SK-N-MC (cell line): Measurements from ENCODE around the gene THOC2.

Experiments used
- DNase-seq: peaks from one replicate; pipeline ENCODE4 v3.0.0-alpha.2; 2011; ENCODE audit warnings: low read depth, low spot score
- H3K27ac ChIP-seq: fragments of 200-600 bp; sonication (generic); 2 replicates; pipeline ENCODE4 v1.5.1; 2016; ENCODE audit warnings: mixed run types
- H3K36me3 ChIP-seq: fragments of 200-600 bp; sonication (generic); 2 replicates; pipeline ENCODE4 v1.6.1; 2017; ENCODE audit warnings: antibody characterized with exemption, low read length, mixed read lengths; ENCODE audit not compliant: insufficient read depth
- H3K4me3 ChIP-seq: fragments of 200-600 bp; sonication (generic); 2 replicates; pipeline ENCODE4 v1.5.1; 2016
- H3K9ac ChIP-seq: fragments of 200-600 bp; sonication (generic); 2 replicates; pipeline ENCODE4 v1.8.0; 2017; ENCODE audit warnings: mixed run types, mixed read lengths; ENCODE audit not compliant: insufficient read length
- H3K9me3 ChIP-seq: fragments of 200-600 bp; sonication (generic); 2 replicates; pipeline ENCODE4 v1.6.1; 2017; ENCODE audit warnings: low read depth, mild to moderate bottlenecking, antibody characterized with exemption, low read length, moderate library complexity, mixed read lengths
- EZH2 ChIP-seq: fragments of 200-600 bp; sonication (generic); IDR thresholded peaks from one replicate; pipeline ENCODE4 v1.6.1; 2017; ENCODE audit warnings: antibody characterized with exemption
- FOXP2 ChIP-seq: optimal IDR thresholded peaks from 2 replicates; pipeline ENCODE3; 2011; ENCODE audit warnings: mild to moderate bottlenecking, moderate library complexity; ENCODE audit not compliant: insufficient read depth; ENCODE audit errors: extremely low read length, control extremely low read depth
- POLR2AphosphoS5 ChIP-seq: IDR thresholded peaks from 2 replicates; pipeline ENCODE4 v1.6.1; 2012; ENCODE audit warnings: mild to moderate bottlenecking, low read depth, low read length, borderline replicate concordance

The THOC2 gene

GRCh38 chrX:123648028-123648810, 84.6 kb downstream of the THOC2 start:
- H3K27ac ChIP-seq = no peak overlapping the region
- peak; percentile 2 for DNase-seq
- no peaks in the 10 kb centered on the region for H3K9me3 ChIP-seq
- TF ChIP-seq POLR2AphosphoS5 (no peak), FOXP2 (no peak), EZH2 (no peak)
- H3K9ac ChIP-seq = no peak overlapping the region
- H3K36me3 ChIP-seq = peaks cover 13% of the 10 kb centered on the region; the same call in 1 of the 2 replicates
- H3K4me3 ChIP-seq = no peak overlapping the region

DNA sequence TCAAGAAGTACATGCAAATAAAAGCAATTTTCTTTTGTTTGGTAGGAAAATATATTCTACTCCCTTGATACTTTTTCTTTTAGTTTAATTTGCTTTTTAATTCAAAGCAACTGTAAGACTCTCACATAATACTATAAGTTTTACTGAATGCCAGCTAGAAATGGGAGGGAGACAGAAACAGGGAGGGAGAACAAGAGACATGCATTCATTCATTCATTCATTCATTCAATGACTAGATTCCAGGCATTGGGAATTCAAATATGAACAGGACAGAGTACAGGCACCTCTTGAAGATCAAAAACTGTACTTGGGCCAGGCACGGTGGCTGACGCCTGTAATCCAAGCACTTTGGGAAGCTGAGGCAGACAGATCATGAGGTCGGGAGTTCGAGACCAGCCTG, 85.6 kb downstream of the THOC2 start:
- Histone ChIP-seq H3K4me3 (no peak overlapping the region), H3K9me3 (no peaks in the 10 kb centered on the region), H3K9ac (no peak overlapping the region), H3K36me3 (peaks cover 13% of the 10 kb centered on the region; the same call in 1 of the 2 replicates), H3K27ac (no peak overlapping the region)
- TF ChIP-seq POLR2AphosphoS5 (no peak), FOXP2 (no peak), EZH2 (no peak)
- DNase-seq = no peak

DNA sequence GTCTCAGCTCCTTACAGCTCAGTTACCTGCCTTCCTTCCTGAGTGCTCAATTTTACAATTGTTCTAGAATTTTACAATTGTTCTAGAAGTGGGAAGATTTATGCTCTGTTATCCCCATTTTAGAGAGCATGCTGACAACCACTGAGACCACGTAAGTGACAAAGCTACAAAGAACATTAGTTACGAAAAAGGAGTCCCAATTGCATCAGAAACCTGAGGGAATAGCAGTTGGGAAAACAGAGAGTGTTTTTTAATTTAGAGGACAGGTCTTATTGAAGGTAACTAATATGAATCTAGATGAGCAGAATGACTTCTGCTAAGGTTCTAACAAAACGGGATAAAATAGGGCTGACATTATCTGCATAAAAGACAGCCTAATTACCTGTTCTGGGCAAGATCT, 103.3 kb downstream of the THOC2 start:
- Histone ChIP-seq H3K27ac (no peak overlapping the region), H3K9ac (no peak overlapping the region), H3K36me3 (peaks cover 57% of the 10 kb centered on the region)

DNA sequence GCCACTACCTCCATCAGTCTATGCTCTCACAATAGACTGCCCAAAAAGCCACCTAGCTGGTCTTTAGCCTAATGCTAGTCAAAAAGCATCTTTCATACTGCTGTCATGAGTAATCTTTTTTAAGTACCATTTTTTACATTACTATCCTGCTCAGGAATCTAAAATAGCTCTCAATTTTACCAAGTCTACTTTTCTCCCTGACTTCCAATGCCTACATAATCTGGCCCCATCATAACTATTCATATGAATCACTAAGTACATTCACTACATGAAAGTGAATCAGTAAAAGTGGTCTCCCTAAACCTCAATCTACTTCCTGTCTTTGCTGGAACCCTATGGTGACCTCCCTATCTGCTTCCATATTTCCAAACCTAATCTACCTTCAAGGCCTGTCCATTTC, 105.9 kb downstream of the THOC2 start:
- no peak overlapping the region for H3K27ac ChIP-seq
- no peaks in the 10 kb centered on the region for H3K9me3 ChIP-seq
- peaks cover 67% of the 10 kb centered on the region for H3K36me3 ChIP-seq
- TF ChIP-seq POLR2AphosphoS5 (no peak), FOXP2 (no peak), EZH2 (no peak)
- no peak overlapping the region for H3K9ac ChIP-seq
- H3K4me3 ChIP-seq = no peak overlapping the region
- no peak for DNase-seq

More for the DNA sequence above, 103.3 kb downstream of the THOC2 start:
- H3K4me3 ChIP-seq = no peak overlapping the region
- no peaks in the 10 kb centered on the region for H3K9me3 ChIP-seq
- DNase-seq = no peak
- TF ChIP-seq EZH2 = no peak
- TF ChIP-seq POLR2AphosphoS5 = no peak
- TF ChIP-seq FOXP2 = no peak

DNA sequence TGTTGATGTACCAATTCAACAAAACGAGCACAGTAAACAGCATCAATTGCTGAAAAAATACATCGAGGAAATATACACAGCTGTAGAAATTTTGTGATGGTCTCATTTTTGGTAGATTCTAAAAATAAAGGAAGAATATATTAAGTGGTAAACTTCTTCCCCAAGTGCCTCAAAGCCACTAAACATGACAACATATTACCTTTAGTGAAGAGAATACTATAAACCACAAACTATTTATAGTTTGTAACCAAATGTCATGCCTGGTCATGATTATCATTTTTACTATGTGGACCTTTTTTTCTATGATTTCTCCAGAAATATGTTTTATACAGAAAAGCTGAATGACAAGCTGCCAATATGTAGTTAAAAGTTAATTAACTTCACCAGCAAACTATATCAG, 106.9 kb downstream of the THOC2 start:
- no peak overlapping the region for H3K4me3 ChIP-seq
- no peak for DNase-seq
- TF ChIP-seq POLR2AphosphoS5 = no peak
- no peak for TF ChIP-seq FOXP2
- no peak for TF ChIP-seq EZH2
- H3K36me3 ChIP-seq = peaks cover 62% of the 10 kb centered on the region
- H3K9ac ChIP-seq = no peak overlapping the region
- H3K27ac ChIP-seq = no peak overlapping the region
- H3K9me3 ChIP-seq = no peaks in the 10 kb centered on the region

- H3K36me3 ChIP-seq = peaks cover 61% of the 10 kb centered on the region
- H3K9ac ChIP-seq = no peak overlapping the region
- no peak overlapping the region for H3K27ac ChIP-seq
- no peak overlapping the region for H3K4me3 ChIP-seq
- TF ChIP-seq FOXP2 = no peak
- no peak for TF ChIP-seq POLR2AphosphoS5
- no peak for TF ChIP-seq EZH2
- no peaks in the 10 kb centered on the region for H3K9me3 ChIP-seq
- DNase-seq = no peak
These were observed 107.4 kb downstream of the THOC2 start for GRCh38 chrX:123625477-123625876.

GRCh38 chrX:123617007-123617406, 115.8 kb downstream of the THOC2 start:
- peaks cover 43% of the 10 kb centered on the region for H3K36me3 ChIP-seq

GRCh38 chrX:123610915-123611314, 121.9 kb downstream of the THOC2 start:
- peaks cover 37% of the 10 kb centered on the region for H3K36me3 ChIP-seq
- no peak for TF ChIP-seq POLR2AphosphoS5
- TF ChIP-seq FOXP2 = no peak
- TF ChIP-seq EZH2 = no peak

More at GRCh38 chrX:123617007-123617406, 115.8 kb downstream of the THOC2 start:
- Histone ChIP-seq H3K9me3 (no peaks in the 10 kb centered on the region), H3K27ac (no peak overlapping the region), H3K4me3 (no peak overlapping the region), H3K9ac (no peak overlapping the region)
- TF ChIP-seq EZH2 = no peak
- no peak for TF ChIP-seq POLR2AphosphoS5
- TF ChIP-seq FOXP2 = no peak
- no peak for DNase-seq

DNA sequence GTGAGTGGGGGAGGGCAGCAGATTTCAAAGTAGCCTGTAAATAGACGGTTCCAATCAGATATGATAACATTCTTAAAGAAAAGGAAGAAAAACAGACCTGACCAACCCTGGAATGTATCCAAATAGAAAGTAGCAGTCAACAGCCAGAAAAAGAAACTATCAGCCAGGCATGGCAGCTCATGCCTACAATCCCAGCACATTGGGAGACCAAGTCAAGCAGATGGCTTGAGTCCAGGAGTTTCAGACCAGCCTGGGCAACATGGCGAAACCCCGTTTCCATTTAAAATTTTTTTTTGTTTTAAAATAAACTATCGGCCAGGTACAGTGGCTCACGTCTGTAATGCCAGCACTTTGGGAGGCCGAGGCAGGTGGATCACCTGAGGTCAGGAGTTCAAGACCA, 125.0 kb downstream of the THOC2 start:
- Histone ChIP-seq H3K9ac (no peak overlapping the region), H3K4me3 (no peak overlapping the region), H3K9me3 (no peaks in the 10 kb centered on the region), H3K27ac (no peak overlapping the region), H3K36me3 (peaks cover 31% of the 10 kb centered on the region)
- DNase-seq = no peak
- no peak for TF ChIP-seq FOXP2

More at GRCh38 chrX:123610915-123611314, 121.9 kb downstream of the THOC2 start:
- Histone ChIP-seq H3K9me3 (no peaks in the 10 kb centered on the region), H3K4me3 (no peak overlapping the region), H3K9ac (no peak overlapping the region), H3K27ac (no peak overlapping the region)
- DNase-seq = no peak
